K562 (cell line): ENCODE measurements around the gene URGCP. TPM values are rescaled to one million over a fixed set of nuclear protein-coding genes. Genes with fewer than 3 reads are reported as not detected.

Experiments
- CXXC5 ChIP-seq: fragments of 250-450 bp; sonication (Bioruptor Pico); IDR thresholded peaks from 2 replicates; pipeline ENCODE4 v1.8.0; 2022; ENCODE audit warnings: inconsistent platforms, mild to moderate bottlenecking, moderate library complexity
- EWSR1 ChIP-seq: fragments of 450-650 bp; IDR thresholded peaks from 2 replicates; pipeline ENCODE4 v1.6.1; 2018; ENCODE audit warnings: borderline replicate concordance, mild to moderate bottlenecking, low read depth, moderate library complexity; ENCODE audit not compliant: partially characterized antibody
- NELFE ChIP-seq: IDR thresholded peaks from 2 replicates; pipeline ENCODE4 v1.6.1; 2011; ENCODE audit warnings: mild to moderate bottlenecking; ENCODE audit not compliant: insufficient read depth, insufficient read length
- SNIP1 ChIP-seq: fragments of 450-650 bp; IDR thresholded peaks from 2 replicates; pipeline ENCODE4 v1.7.1; 2017; ENCODE audit warnings: low read depth, mild to moderate bottlenecking
- TCF7 ChIP-seq: sonication (generic); IDR thresholded peaks from 2 replicates; pipeline ENCODE4 v1.6.1; 2016; ENCODE audit warnings: antibody characterized with exemption, borderline replicate concordance
- ZNF146 ChIP-seq: IDR thresholded peaks from one replicate; pipeline ENCODE4 v1.6.1; 2018; ENCODE audit warnings: missing compliant biosample characterization; ENCODE audit not compliant: unreplicated experiment
- ZNF436 ChIP-seq: fragments of 250-450, 450-650 bp; sonication (Bioruptor Pico); formaldehyde crosslinking; IDR thresholded peaks from 2 replicates; pipeline ENCODE4 v1.7.0; 2020; ENCODE audit warnings: mild to moderate bottlenecking
- polyA plus RNA-seq, 8 experiments: library from polyadenylated mRNA; depleted of rRNA in 4 of 8; stranded (reverse) in 5 of 8; unstranded in 3 of 8; fragments of >200 nt; fragmentation: Nextera tagmentation in 2 of 8; fragmentation: Illumina TruSeq in 1 of 8; extraction: Ambion mirVana in 2 of 8; extraction: Trizol in 1 of 8; gene quantifications; 2 replicates each; pipeline versions ENCODE4 v1.2.1 to v1.2.3, GENCODE V29; 2011 to 2014; ENCODE audit warnings: inconsistent platforms in 1 of 8, missing spikeins in 1 of 8
- total RNA-seq, 7 experiments: library from RNA; depleted of rRNA in 6 of 7; stranded (reverse); fragments of >200 nt in 6 of 7; fragmentation: Illumina TruSeq in 2 of 7; extraction: Trizol in 2 of 7; gene quantifications; 2 replicates each; pipeline versions ENCODE4 v1.2.1 to v1.2.3, GENCODE V29; 2011 to 2021; ENCODE audit warnings: low replicate concordance in 1 of 7
- TF ChIP-seq, protein P1 (sequence below): sonication (generic); formaldehyde crosslinking; IDR thresholded peaks from 2 replicates; pipeline ENCODE4 v1.8.0; 2023; ENCODE audit warnings: mild to moderate bottlenecking, missing genetic modification reagents
- TF ChIP-seq, protein P2 (sequence below): fragments of 250-450 bp; sonication (Bioruptor Pico); IDR thresholded peaks from 2 replicates; pipeline ENCODE4 v1.4.0; 2020; ENCODE audit warnings: mild to moderate bottlenecking
- TF ChIP-seq, protein P3 (sequence below): fragments of 250-450 bp; sonication (Bioruptor Pico); IDR thresholded peaks from 2 replicates; pipeline ENCODE4 v1.5.1; 2021; ENCODE audit warnings: mild to moderate bottlenecking
- TF ChIP-seq, protein P4 (sequence below), 3 experiments: fragments of 200-800 bp in 1 of 3; fragments of 250-450 bp in 1 of 3; fragments of 450-650 bp in 1 of 3; sonication (Bioruptor Pico) in 1 of 3; sonication (Bioruptor generic) in 1 of 3; formaldehyde crosslinking in 1 of 3; IDR thresholded peaks; 2 replicates each; pipeline versions ENCODE4 v1.6.1 to v1.8.0; 2016 to 2022; ENCODE audit warnings: mild to moderate bottlenecking in 2 of 3, missing genetic modification characterization in 2 of 3, missing compliant biosample characterization in 1 of 3, moderate library complexity in 1 of 3
- TF ChIP-seq, protein P5 (sequence below): fragments of 150-350 bp; IDR thresholded peaks from 2 replicates; pipeline ENCODE4 v1.6.1; 2014; ENCODE audit warnings: low read depth, mild to moderate bottlenecking, low read length, borderline replicate concordance

The URGCP gene
- total and polyA plus RNA-seq, 9 of the 15 experiments (the other 6 are each of a cell fraction or from before 2014, with no cell fraction given): 1.7 to 25.8 (median 12.5) TPM

DNA sequence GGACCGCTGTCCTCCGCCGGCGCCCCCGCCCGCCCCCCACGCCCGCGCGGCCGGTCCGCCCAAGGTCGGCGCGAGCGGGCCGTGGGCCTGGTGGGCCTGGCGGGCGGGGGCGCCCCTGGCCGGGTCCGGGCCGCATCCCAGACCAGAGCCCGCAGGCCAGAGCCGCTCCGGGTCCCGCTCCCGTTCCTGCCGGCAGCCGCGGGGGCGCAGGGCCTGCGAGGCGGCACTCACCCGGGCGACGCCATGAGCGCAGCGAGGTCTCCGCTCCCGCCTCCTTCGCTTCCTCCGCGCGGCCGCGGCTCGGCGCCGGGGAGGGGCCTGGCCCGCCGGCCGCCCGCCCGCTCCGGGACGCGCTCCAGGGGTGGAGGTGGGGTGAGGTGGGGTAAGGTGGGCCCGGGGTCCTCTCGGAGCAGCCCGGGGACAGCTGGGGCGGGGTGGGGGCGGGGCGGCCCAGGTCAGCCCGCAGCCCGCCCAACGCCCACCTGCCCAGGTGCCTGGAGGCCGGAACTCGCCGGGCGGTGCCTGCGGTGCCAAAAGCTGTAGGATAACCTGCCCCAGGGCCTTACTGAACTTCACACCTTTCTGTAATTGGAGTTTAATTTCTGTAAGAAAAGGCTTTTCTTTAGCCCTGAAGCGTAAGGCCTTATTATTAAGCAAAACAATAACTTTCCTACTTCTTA is at the start of gene URGCP (continued):
- TF ChIP-seq, protein P1, sequence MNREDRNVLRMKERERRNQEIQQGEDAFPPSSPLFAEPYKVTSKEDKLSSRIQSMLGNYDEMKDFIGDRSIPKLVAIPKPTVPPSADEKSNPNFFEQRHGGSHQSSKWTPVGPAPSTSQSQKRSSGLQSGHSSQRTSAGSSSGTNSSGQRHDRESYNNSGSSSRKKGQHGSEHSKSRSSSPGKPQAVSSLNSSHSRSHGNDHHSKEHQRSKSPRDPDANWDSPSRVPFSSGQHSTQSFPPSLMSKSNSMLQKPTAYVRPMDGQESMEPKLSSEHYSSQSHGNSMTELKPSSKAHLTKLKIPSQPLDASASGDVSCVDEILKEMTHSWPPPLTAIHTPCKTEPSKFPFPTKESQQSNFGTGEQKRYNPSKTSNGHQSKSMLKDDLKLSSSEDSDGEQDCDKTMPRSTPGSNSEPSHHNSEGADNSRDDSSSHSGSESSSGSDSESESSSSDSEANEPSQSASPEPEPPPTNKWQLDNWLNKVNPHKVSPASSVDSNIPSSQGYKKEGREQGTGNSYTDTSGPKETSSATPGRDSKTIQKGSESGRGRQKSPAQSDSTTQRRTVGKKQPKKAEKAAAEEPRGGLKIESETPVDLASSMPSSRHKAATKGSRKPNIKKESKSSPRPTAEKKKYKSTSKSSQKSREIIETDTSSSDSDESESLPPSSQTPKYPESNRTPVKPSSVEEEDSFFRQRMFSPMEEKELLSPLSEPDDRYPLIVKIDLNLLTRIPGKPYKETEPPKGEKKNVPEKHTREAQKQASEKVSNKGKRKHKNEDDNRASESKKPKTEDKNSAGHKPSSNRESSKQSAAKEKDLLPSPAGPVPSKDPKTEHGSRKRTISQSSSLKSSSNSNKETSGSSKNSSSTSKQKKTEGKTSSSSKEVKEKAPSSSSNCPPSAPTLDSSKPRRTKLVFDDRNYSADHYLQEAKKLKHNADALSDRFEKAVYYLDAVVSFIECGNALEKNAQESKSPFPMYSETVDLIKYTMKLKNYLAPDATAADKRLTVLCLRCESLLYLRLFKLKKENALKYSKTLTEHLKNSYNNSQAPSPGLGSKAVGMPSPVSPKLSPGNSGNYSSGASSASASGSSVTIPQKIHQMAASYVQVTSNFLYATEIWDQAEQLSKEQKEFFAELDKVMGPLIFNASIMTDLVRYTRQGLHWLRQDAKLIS (CRISPR knock-in tag): no peak
- TF ChIP-seq SNIP1 (no peak), TCF7 (no peak), NELFE (no peak), ZNF436 (CRISPR knock-in tag) (no peak), EWSR1 (no peak), ZNF146 (CRISPR knock-in tag) (no peak), CXXC5 (CRISPR knock-in tag) (peak; percentile 77)
- TF ChIP-seq, protein P2, sequence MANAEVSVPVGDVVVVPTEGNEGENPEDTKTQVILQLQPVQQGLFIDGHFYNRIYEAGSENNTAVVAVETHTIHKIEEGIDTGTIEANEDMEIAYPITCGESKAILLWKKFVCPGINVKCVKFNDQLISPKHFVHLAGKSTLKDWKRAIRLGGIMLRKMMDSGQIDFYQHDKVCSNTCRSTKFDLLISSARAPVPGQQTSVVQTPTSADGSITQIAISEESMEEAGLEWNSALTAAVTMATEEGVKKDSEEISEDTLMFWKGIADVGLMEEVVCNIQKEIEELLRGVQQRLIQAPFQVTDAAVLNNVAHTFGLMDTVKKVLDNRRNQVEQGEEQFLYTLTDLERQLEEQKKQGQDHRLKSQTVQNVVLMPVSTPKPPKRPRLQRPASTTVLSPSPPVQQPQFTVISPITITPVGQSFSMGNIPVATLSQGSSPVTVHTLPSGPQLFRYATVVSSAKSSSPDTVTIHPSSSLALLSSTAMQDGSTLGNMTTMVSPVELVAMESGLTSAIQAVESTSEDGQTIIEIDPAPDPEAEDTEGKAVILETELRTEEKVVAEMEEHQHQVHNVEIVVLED: no peak
- TF ChIP-seq, protein P3, sequence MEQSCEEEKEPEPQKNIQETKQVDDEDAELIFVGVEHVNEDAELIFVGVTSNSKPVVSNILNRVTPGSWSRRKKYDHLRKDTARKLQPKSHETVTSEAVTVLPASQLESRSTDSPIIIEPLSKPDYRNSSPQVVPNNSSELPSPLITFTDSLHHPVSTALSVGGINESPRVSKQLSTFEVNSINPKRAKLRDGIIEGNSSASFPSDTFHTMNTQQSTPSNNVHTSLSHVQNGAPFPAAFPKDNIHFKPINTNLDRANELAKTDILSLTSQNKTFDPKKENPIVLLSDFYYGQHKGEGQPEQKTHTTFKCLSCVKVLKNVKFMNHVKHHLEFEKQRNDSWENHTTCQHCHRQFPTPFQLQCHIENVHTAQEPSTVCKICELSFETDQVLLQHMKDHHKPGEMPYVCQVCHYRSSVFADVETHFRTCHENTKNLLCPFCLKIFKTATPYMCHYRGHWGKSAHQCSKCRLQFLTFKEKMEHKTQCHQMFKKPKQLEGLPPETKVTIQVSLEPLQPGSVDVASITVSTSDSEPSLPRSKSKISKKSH (CRISPR knock-in tag): no peak
- TF ChIP-seq, protein P4, sequence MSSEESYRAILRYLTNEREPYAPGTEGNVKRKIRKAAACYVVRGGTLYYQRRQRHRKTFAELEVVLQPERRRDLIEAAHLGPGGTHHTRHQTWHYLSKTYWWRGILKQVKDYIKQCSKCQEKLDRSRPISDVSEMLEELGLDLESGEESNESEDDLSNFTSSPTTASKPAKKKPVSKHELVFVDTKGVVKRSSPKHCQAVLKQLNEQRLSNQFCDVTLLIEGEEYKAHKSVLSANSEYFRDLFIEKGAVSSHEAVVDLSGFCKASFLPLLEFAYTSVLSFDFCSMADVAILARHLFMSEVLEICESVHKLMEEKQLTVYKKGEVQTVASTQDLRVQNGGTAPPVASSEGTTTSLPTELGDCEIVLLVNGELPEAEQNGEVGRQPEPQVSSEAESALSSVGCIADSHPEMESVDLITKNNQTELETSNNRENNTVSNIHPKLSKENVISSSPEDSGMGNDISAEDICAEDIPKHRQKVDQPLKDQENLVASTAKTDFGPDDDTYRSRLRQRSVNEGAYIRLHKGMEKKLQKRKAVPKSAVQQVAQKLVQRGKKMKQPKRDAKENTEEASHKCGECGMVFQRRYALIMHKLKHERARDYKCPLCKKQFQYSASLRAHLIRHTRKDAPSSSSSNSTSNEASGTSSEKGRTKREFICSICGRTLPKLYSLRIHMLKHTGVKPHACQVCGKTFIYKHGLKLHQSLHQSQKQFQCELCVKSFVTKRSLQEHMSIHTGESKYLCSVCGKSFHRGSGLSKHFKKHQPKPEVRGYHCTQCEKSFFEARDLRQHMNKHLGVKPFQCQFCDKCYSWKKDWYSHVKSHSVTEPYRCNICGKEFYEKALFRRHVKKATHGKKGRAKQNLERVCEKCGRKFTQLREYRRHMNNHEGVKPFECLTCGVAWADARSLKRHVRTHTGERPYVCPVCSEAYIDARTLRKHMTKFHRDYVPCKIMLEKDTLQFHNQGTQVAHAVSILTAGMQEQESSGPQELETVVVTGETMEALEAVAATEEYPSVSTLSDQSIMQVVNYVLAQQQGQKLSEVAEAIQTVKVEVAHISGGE (CRISPR knock-in tag; IDR thresholded peaks at IDR 0.05): no peak
- TF ChIP-seq, protein P5, sequence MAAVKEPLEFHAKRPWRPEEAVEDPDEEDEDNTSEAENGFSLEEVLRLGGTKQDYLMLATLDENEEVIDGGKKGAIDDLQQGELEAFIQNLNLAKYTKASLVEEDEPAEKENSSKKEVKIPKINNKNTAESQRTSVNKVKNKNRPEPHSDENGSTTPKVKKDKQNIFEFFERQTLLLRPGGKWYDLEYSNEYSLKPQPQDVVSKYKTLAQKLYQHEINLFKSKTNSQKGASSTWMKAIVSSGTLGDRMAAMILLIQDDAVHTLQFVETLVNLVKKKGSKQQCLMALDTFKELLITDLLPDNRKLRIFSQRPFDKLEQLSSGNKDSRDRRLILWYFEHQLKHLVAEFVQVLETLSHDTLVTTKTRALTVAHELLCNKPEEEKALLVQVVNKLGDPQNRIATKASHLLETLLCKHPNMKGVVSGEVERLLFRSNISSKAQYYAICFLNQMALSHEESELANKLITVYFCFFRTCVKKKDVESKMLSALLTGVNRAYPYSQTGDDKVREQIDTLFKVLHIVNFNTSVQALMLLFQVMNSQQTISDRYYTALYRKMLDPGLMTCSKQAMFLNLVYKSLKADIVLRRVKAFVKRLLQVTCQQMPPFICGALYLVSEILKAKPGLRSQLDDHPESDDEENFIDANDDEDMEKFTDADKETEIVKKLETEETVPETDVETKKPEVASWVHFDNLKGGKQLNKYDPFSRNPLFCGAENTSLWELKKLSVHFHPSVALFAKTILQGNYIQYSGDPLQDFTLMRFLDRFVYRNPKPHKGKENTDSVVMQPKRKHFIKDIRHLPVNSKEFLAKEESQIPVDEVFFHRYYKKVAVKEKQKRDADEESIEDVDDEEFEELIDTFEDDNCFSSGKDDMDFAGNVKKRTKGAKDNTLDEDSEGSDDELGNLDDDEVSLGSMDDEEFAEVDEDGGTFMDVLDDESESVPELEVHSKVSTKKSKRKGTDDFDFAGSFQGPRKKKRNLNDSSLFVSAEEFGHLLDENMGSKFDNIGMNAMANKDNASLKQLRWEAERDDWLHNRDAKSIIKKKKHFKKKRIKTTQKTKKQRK: no peak
